ENCODE measurements around the gene SEC11A.
"Not testable (repeated sequence)": the region's sequence is repeated elsewhere in the genome, so short reads cannot be mapped to it uniquely, and the experiment has no call there.

The SEC11A gene

GRCh38 chr15:84737005-84737404 is 21.1 kb upstream of the SEC11A start:
- DNase-seq (ENCODE audit: low read depth), result no peak

GRCh38 chr15:84736375-84736774 is 20.4 kb upstream of the SEC11A start:
- no peak for DNase-seq (ENCODE audit: low read depth)

- DNase-seq (ENCODE audit: low read depth), result peak; percentile 81
These were observed 19.6 kb upstream of the SEC11A start for GRCh38 chr15:84735480-84736061.

- peak; percentile 75 for DNase-seq (ENCODE audit: low read depth)
These were observed 19.0 kb upstream of the SEC11A start for GRCh38 chr15:84734794-84735479.

- DNase-seq (ENCODE audit: low read depth), result peak; percentile 67
These were observed 15.8 kb upstream of the SEC11A start for GRCh38 chr15:84731774-84732173.

GRCh38 chr15:84727429-84727828 is 11.5 kb upstream of the SEC11A start:
- DNase-seq (ENCODE audit: low read depth), result peak; percentile 88

- peak; percentile 54 for DNase-seq (ENCODE audit: low read depth)
These were observed 9.1 kb upstream of the SEC11A start for GRCh38 chr15:84725001-84725491.

GRCh38 chr15:84722628-84723027 is 6.7 kb upstream of the SEC11A start:
- DNase-seq (ENCODE audit: low read depth), result no peak

- no peak for DNase-seq (ENCODE audit: low read depth)
These were observed 5.4 kb upstream of the SEC11A start for GRCh38 chr15:84721371-84721770.

- peak; percentile 42 for DNase-seq (ENCODE audit: low read depth)
These were observed 401 bp downstream of the SEC11A start for GRCh38 chr15:84715441-84716035.

GRCh38 chr15:84714821-84715220 is 1.1 kb downstream of the SEC11A start:
- DNase-seq (ENCODE audit: low read depth), result no peak

GRCh38 chr15:84714372-84714771 is 1.6 kb downstream of the SEC11A start:
- no peak for DNase-seq (ENCODE audit: low read depth)

GRCh38 chr15:84703808-84704207 is 12.1 kb downstream of the SEC11A start:
- no peak for DNase-seq (ENCODE audit: low read depth)

- peak; percentile 71 for DNase-seq (ENCODE audit: low read depth)
These were observed 12.9 kb downstream of the SEC11A start for GRCh38 chr15:84702961-84703482.

- peak; percentile 37 for DNase-seq (ENCODE audit: low read depth)
These were observed 16.3 kb downstream of the SEC11A start for GRCh38 chr15:84699538-84700191.

GRCh38 chr15:84697236-84697990 is 18.5 kb downstream of the SEC11A start:
- no peak for DNase-seq (ENCODE audit: low read depth)

- no peak for DNase-seq (ENCODE audit: low read depth)
These were observed 19.2 kb downstream of the SEC11A start for GRCh38 chr15:84696757-84697156.

- no peak for DNase-seq (ENCODE audit: low read depth)
These were observed 25.6 kb downstream of the SEC11A start for GRCh38 chr15:84690342-84690741.

GRCh38 chr15:84689858-84690257 is 26.1 kb downstream of the SEC11A start:
- DNase-seq (ENCODE audit: low read depth), result no peak

- not testable (repeated sequence) for DNase-seq (ENCODE audit: low read depth)
These were observed 29.5 kb downstream of the SEC11A start for GRCh38 chr15:84686446-84686845.

- DNase-seq (ENCODE audit: low read depth), result peak; percentile 95
These were observed 30.6 kb downstream of the SEC11A start for GRCh38 chr15:84685304-84685703.

GRCh38 chr15:84684092-84684491 is 31.8 kb downstream of the SEC11A start:
- peak; percentile 90 for DNase-seq (ENCODE audit: low read depth)
